Esophagus muscularis mucosa (tissue), 4 donors: Measurements from ENCODE around the gene ABCC4. TPM values are rescaled to one million over a fixed set of nuclear protein-coding genes. Genes with fewer than 3 reads are reported as not detected.
A peak's percentile ranks its signal among the peaks of the same experiment; 100 is the strongest.

Experiments
- DNase-seq: peaks from one replicate; pipeline ENCODE4 v3.0.0-alpha.2; 2017; ENCODE audit errors: extremely low spot score
- H3K27ac ChIP-seq, 4 donors: fragments of 200-600 bp; sonication (generic); replicated peaks in 1 of 4; 1 replicate in 3 of 4; 2 replicates in 1 of 4; pipeline ENCODE4 v1.5.1; 2016 to 2019; ENCODE audit warnings: mild to moderate bottlenecking in 1 of 4
- H3K27me3 ChIP-seq, 4 donors: fragments of 200-600 bp; sonication (generic); one replicate each; pipeline versions ENCODE4 v1.5.1 to v1.6.0; 2016 to 2019
- H3K36me3 ChIP-seq, 4 donors: fragments of 200-600 bp; sonication (generic); one replicate each; pipeline ENCODE4 v1.5.1; 2016 to 2019
- H3K4me1 ChIP-seq, 4 donors: fragments of 200-600 bp; sonication (generic); one replicate each; pipeline ENCODE4 v1.5.1; 2016 to 2019
- H3K4me3 ChIP-seq, 4 donors: fragments of 200-600 bp; sonication (generic); 1 replicate in 2 of 4; 2 replicates in 2 of 4; pipeline ENCODE4 v1.5.1; 2016 to 2019; ENCODE audit warnings: mild to moderate bottlenecking in 4 of 4, moderate library complexity in 1 of 4
- H3K9me3 ChIP-seq, 4 donors: fragments of 200-600 bp; sonication (generic); 1 replicate in 3 of 4; 2 replicates in 1 of 4; pipeline ENCODE4 v1.5.1; 2016 to 2019
- CTCF ChIP-seq, 3 experiments: fragments of 200-600 bp in 2 of 3; fragments of 450-650 bp in 1 of 3; sonication (generic) in 2 of 3; IDR thresholded peaks; one replicate each; pipeline ENCODE4 v1.5.1; 2017 to 2019; ENCODE audit warnings: antibody characterized with exemption in 3 of 3, mild to moderate bottlenecking in 2 of 3, moderate library complexity in 1 of 3
- EP300 ChIP-seq: sonication (generic); formaldehyde crosslinking; IDR thresholded peaks from one replicate; pipeline ENCODE4 v1.6.1; 2017; ENCODE audit warnings: antibody characterized with exemption
- POLR2A ChIP-seq: fragments of 450-650 bp; IDR thresholded peaks from one replicate; pipeline ENCODE4 v1.6.1; 2017; ENCODE audit warnings: antibody characterized with exemption, moderate library complexity, mild to moderate bottlenecking, low read depth
- POLR2AphosphoS5 ChIP-seq, 2 donors: sonication (generic); formaldehyde crosslinking; IDR thresholded peaks; one replicate each; pipeline ENCODE4 v1.6.1; 2017; ENCODE audit warnings: antibody characterized with exemption in 2 of 2
- WGBS: methylation state at CpG from one replicate; pipeline ENCODE4 v1.1.5; 2018; 5-methylcytosine and 5-hydroxymethylcytosine counted together
- intact Hi-C: fragments of 100-400 bp; cut with DNase I; formaldehyde crosslinking; loops from one replicate; pipeline ENCODE4 v1.15.1; 2023
- total RNA-seq, 4 donors: library from RNA; depleted of rRNA; stranded (reverse); fragments of >200 nt; gene quantifications; one replicate each; pipeline versions ENCODE4 v1.1.0 to v1.2.1, GENCODE V29; 2016

Gene ABCC4
- total RNA-seq, 4 donors from 2014 or later = 5.0 to 6.3 (median 6.0) TPM

GRCh38 chr13:95074820-95075219, 226.4 kb downstream of the ABCC4 start:
- no peak overlapping the region for H3K27ac ChIP-seq
- intact Hi-C loops = no loop called here
- H3K9me3 ChIP-seq = no peaks in the 10 kb centered on the region
- no peaks in the 10 kb centered on the region for H3K27me3 ChIP-seq
- no peak for TF ChIP-seq EP300
- no peak for TF ChIP-seq CTCF (IDR thresholded peaks at IDR 0.05)
- no peak for TF ChIP-seq POLR2A
- no peak for TF ChIP-seq POLR2AphosphoS5 (IDR thresholded peaks at IDR 0.05)
- 89% methylated on average over 3 of the region's 3 CpGs for WGBS
- no peaks in the 10 kb centered on the region for H3K4me1 ChIP-seq
- H3K36me3 ChIP-seq = peaks cover 0 to 19% (median 7%) of the 10 kb centered on the region in 4 donors
- DNase-seq = no peak
- no peak overlapping the region for H3K4me3 ChIP-seq

GRCh38 chr13:95073747-95074311, 227.4 kb downstream of the ABCC4 start:
- H3K4me3 ChIP-seq = no peak overlapping the region
- no peak for DNase-seq
- no peaks in the 10 kb centered on the region for H3K9me3 ChIP-seq
- peaks cover 0 to 19% (median 7%) of the 10 kb centered on the region in 4 donors for H3K36me3 ChIP-seq
- H3K4me1 ChIP-seq = no peaks in the 10 kb centered on the region
- intact Hi-C loops = no loop called here
- 89% methylated on average over 7 of the region's 7 CpGs for WGBS
- TF ChIP-seq POLR2A = no peak
- no peak for TF ChIP-seq CTCF (IDR thresholded peaks at IDR 0.05)
- TF ChIP-seq EP300 = no peak
- TF ChIP-seq POLR2AphosphoS5 (IDR thresholded peaks at IDR 0.05) = no peak
- no peak overlapping the region for H3K27ac ChIP-seq
- no peaks in the 10 kb centered on the region for H3K27me3 ChIP-seq

- WGBS = 87% methylated on average over 3 of the region's 3 CpGs
- no peaks in the 10 kb centered on the region for H3K4me1 ChIP-seq
- H3K36me3 ChIP-seq = peaks cover 0 to 13% (median 4%) of the 10 kb centered on the region in 4 donors
- H3K27ac ChIP-seq = no peak overlapping the region
- TF ChIP-seq CTCF (IDR thresholded peaks at IDR 0.05) (no peak), EP300 (no peak), POLR2AphosphoS5 (IDR thresholded peaks at IDR 0.05) (no peak), POLR2A (no peak)
- no peaks in the 10 kb centered on the region for H3K9me3 ChIP-seq
- DNase-seq = peak; percentile 89
- H3K27me3 ChIP-seq = no peaks in the 10 kb centered on the region
- H3K4me3 ChIP-seq = no peak overlapping the region
- intact Hi-C loops = no loop called here
Measured at GRCh38 chr13:95067303-95067702, 233.9 kb downstream of the ABCC4 start.

GRCh38 chr13:95060014-95060519, 241.2 kb downstream of the ABCC4 start:
- no peak for DNase-seq
- 68% methylated on average over 3 of the region's 3 CpGs for WGBS
- Histone ChIP-seq H3K4me3 (no peak overlapping the region), H3K27ac (no peak overlapping the region), H3K36me3 (no peaks in the 10 kb centered on the region), H3K9me3 (no peaks in the 10 kb centered on the region), H3K4me1 (peaks cover 0 to 5% (median 0%) of the 10 kb centered on the region in 4 donors), H3K27me3 (no peaks in the 10 kb centered on the region)
- TF ChIP-seq CTCF (IDR thresholded peaks at IDR 0.05) = no peak
- no peak for TF ChIP-seq EP300
- no peak for TF ChIP-seq POLR2AphosphoS5 (IDR thresholded peaks at IDR 0.05)
- TF ChIP-seq POLR2A = no peak
- intact Hi-C loops = no loop called here

GRCh38 chr13:95059306-95059705, 241.9 kb downstream of the ABCC4 start:
- no peaks in the 10 kb centered on the region for H3K27me3 ChIP-seq
- intact Hi-C loops = no loop called here
- no peak for DNase-seq
- TF ChIP-seq EP300 = no peak
- TF ChIP-seq POLR2AphosphoS5 (IDR thresholded peaks at IDR 0.05) = no peak
- TF ChIP-seq CTCF (IDR thresholded peaks at IDR 0.05) = no peak
- no peak for TF ChIP-seq POLR2A
- H3K4me3 ChIP-seq = no peak overlapping the region
- H3K9me3 ChIP-seq = no peaks in the 10 kb centered on the region
- no peaks in the 10 kb centered on the region for H3K36me3 ChIP-seq
- peaks cover 0 to 5% (median 0%) of the 10 kb centered on the region in 4 donors for H3K4me1 ChIP-seq
- H3K27ac ChIP-seq = no peak overlapping the region
- 80% methylated on average over 8 of the region's 8 CpGs for WGBS
